Stimulated activated CD8-positive, alpha-beta memory T cell treated with anti-CD3 and anti-CD28 coated beads, Interleukin-4, amount 100 ng/mL, for 1 hour (primary cell): ENCODE data around the gene SPA17.

Experiments used
- DNase-seq, 2 donors: peaks; one replicate each; pipeline ENCODE4 v3.0.0-alpha.2; 2020; ENCODE audit warnings: low read depth in 2 of 2, low spot score in 1 of 2

SPA17 gene

GRCh38 chr11:124662106-124662505 is 11.6 kb upstream of the SPA17 start:
- no peak for DNase-seq

- DNase-seq: no peak
These were observed 9.8 kb upstream of the SPA17 start for GRCh38 chr11:124663861-124664260.

GRCh38 chr11:124667601-124668000 is 6.1 kb upstream of the SPA17 start:
- DNase-seq: no peak

- DNase-seq: no peak
These were observed 4.5 kb upstream of the SPA17 start for GRCh38 chr11:124669193-124669592.

- no peak for DNase-seq
These were observed 3.0 kb upstream of the SPA17 start for GRCh38 chr11:124670732-124671131.

- no peak for DNase-seq
These were observed 1.0 kb upstream of the SPA17 start for GRCh38 chr11:124672536-124673215.

GRCh38 chr11:124674168-124674517 is 439 bp downstream of the SPA17 start:
- no peak for DNase-seq

- DNase-seq: no peak
These were observed 867 bp downstream of the SPA17 start for GRCh38 chr11:124674571-124674970.

GRCh38 chr11:124676386-124676785 is 2.7 kb downstream of the SPA17 start:
- no peak for DNase-seq

- DNase-seq: no peak
These were observed 4.7 kb downstream of the SPA17 start for GRCh38 chr11:124678416-124678815.

GRCh38 chr11:124681421-124681820 is 7.7 kb downstream of the SPA17 start:
- no peak for DNase-seq

- DNase-seq: no peak
These were observed 8.7 kb downstream of the SPA17 start for GRCh38 chr11:124682443-124682842.

- DNase-seq: no peak
These were observed 19.4 kb downstream of the SPA17 start for GRCh38 chr11:124693142-124693541.

GRCh38 chr11:124699547-124699946 is 25.8 kb downstream of the SPA17 start:
- no peak for DNase-seq

- no peak for DNase-seq
These were observed 26.3 kb downstream of the SPA17 start for GRCh38 chr11:124700028-124700427.

- DNase-seq: no peak
These were observed 34.1 kb downstream of the SPA17 start for GRCh38 chr11:124707829-124708228.

- no peak for DNase-seq
These were observed 38.7 kb downstream of the SPA17 start for GRCh38 chr11:124712392-124712791.

- no peak for DNase-seq
These were observed 42.9 kb downstream of the SPA17 start for GRCh38 chr11:124716591-124716990.

- DNase-seq: no peak
These were observed 43.7 kb downstream of the SPA17 start for GRCh38 chr11:124717421-124717785.

GRCh38 chr11:124717786-124718651 is 44.3 kb downstream of the SPA17 start:
- DNase-seq: no peak

GRCh38 chr11:124718801-124719200 is 45.1 kb downstream of the SPA17 start:
- DNase-seq: no peak

GRCh38 chr11:124719534-124719933 is 45.8 kb downstream of the SPA17 start:
- DNase-seq: no peak

- DNase-seq: no peak
These were observed 48.5 kb downstream of the SPA17 start for GRCh38 chr11:124722176-124722575.
